CD4-positive, alpha-beta T cell (primary cell): ENCODE results near the gene MON2. TPM values are rescaled to one million over a fixed set of nuclear protein-coding genes. Genes with fewer than 3 reads are reported as not detected.

Experiments used
- ATAC-seq: fragments of 200-7000 bp; cut with Tn5 transposase; one replicate; pipeline ENCODE4 v1.10.0; 2022; ENCODE audit warnings: mild to moderate bottlenecking; ENCODE audit not compliant: poor library complexity
- CTCF ChIA-PET: fragments of 350-600 bp; sonication (Branson Sonifier 250); formaldehyde crosslinking; loops from one replicate; lab custom pipeline; 2021; ENCODE audit warnings: antibody characterized with exemption, inconsistent platforms; lab: Charles Lee
- POLR2A ChIA-PET: fragments of 350-600 bp; sonication (Branson Sonifier 250); formaldehyde crosslinking; loops from one replicate; lab custom pipeline; 2021; ENCODE audit warnings: antibody characterized with exemption, inconsistent platforms; lab: Charles Lee
- DNase-seq, 14 experiments: peaks; one replicate each; pipeline ENCODE4 v3.0.0-alpha.2; 2013 to 2020; ENCODE audit warnings: mixed read lengths in 2 of 14
- H3K27ac ChIP-seq, 2 donors: one replicate each; pipeline versions ENCODE4 v1.5.1 to v1.7.0; 2013; ENCODE audit warnings: low read length in 2 of 2, low read depth in 1 of 2, mild to moderate bottlenecking in 1 of 2
- H3K27me3 ChIP-seq, 2 experiments: 1 replicate in 1 of 2; 2 replicates in 1 of 2; pipeline versions ENCODE4 v1.6.1 to v1.7.0; 2013; ENCODE audit warnings: low read length in 2 of 2, control low read depth in 1 of 2, mild to moderate bottlenecking in 1 of 2, moderate library complexity in 1 of 2; ENCODE audit not compliant: insufficient read depth in 2 of 2, control insufficient read depth in 1 of 2
- H3K36me3 ChIP-seq: one replicate; pipeline ENCODE4 v1.6.1; 2013; ENCODE audit warnings: low read length, control low read depth; ENCODE audit not compliant: insufficient read depth
- H3K4me1 ChIP-seq: one replicate; pipeline ENCODE4 v1.6.1; 2013; ENCODE audit warnings: low read length, control low read depth; ENCODE audit not compliant: insufficient read depth
- H3K4me3 ChIP-seq: one replicate; pipeline ENCODE4 v1.5.1; 2013; ENCODE audit warnings: mild to moderate bottlenecking, low read length, moderate library complexity
- H3K9me3 ChIP-seq, 2 experiments: 1 replicate in 1 of 2; 2 replicates in 1 of 2; pipeline versions ENCODE4 v1.6.1 to v1.7.0; 2013; ENCODE audit warnings: low read length in 2 of 2, mild to moderate bottlenecking in 2 of 2, control low read depth in 1 of 2, moderate library complexity in 1 of 2; ENCODE audit not compliant: control insufficient read depth in 1 of 2, insufficient read depth in 1 of 2
- H3K27ac Mint-ChIP-seq: one replicate; pipeline ENCODE4 v1.8.0; 2020; ENCODE audit warnings: mixed read lengths
- H3K27me3 Mint-ChIP-seq: one replicate; pipeline ENCODE4 v1.8.0; 2021; ENCODE audit warnings: mixed read lengths
- H3K36me3 Mint-ChIP-seq: one replicate; pipeline ENCODE4 v1.8.0; 2021; ENCODE audit warnings: low read depth, mixed read lengths
- H3K4me1 Mint-ChIP-seq: one replicate; pipeline ENCODE4 v1.8.0; 2021; ENCODE audit warnings: low read depth, mixed read lengths
- H3K4me3 Mint-ChIP-seq: one replicate; pipeline ENCODE4 v1.8.0; 2020; ENCODE audit warnings: mild to moderate bottlenecking, mixed read lengths
- H3K9me3 Mint-ChIP-seq: one replicate; pipeline ENCODE4 v1.8.0; 2020; ENCODE audit warnings: mixed read lengths
- CTCF ChIP-seq: fragments of 200-600 bp; IDR thresholded peaks from one replicate; pipeline ENCODE4 v1.8.0; 2022; ENCODE audit warnings: antibody characterized with exemption, mild to moderate bottlenecking
- intact Hi-C, 2 experiments: fragments of 100-400 bp; cut with DNase I in 1 of 2; cut with micrococcal nuclease in 1 of 2; formaldehyde crosslinking; loops; one replicate each; pipeline versions ENCODE4 v1.15.1 to v1.9.0; 2023 to 2025; cut with DNase I, micrococcal nuclease
- total RNA-seq, 174 experiments: library from RNA in 2 of 174; stranded (reverse) in 2 of 174; gene quantifications; one replicate each; pipeline ENCODE4 v1.2.3 and lab custom pipeline; 2021 to 2026

The MON2 gene
- total RNA-seq, 2 experiments from 2014 or later = 51.8 to 52.6 TPM

- H3K4me1 Mint-ChIP-seq = no peaks in the 10 kb centered on the region
- Histone ChIP-seq H3K4me3 (no peak overlapping the region), H3K4me1 (no peaks in the 10 kb centered on the region), H3K36me3 (no peaks in the 10 kb centered on the region), H3K9me3 (peaks cover 13 to 14% of the 10 kb centered on the region in 2 experiments), H3K27me3 (no peaks in the 10 kb centered on the region), H3K27ac (no peak overlapping the region)
- peaks cover 6% of the 10 kb centered on the region for H3K36me3 Mint-ChIP-seq
- H3K27ac Mint-ChIP-seq = no peak overlapping the region
- H3K9me3 Mint-ChIP-seq = peaks cover 14% of the 10 kb centered on the region
- H3K27me3 Mint-ChIP-seq = peaks cover 33% of the 10 kb centered on the region
- TF ChIP-seq CTCF = no peak
- no peak for DNase-seq
- no peak overlapping the region for H3K4me3 Mint-ChIP-seq
- intact Hi-C loops = no loop called here
- CTCF ChIA-PET = no interaction called here
- no peak for ATAC-seq
- POLR2A ChIA-PET = no interaction called here
These were observed 37.2 kb upstream of the MON2 start for GRCh38 chr12:62429457-62429856.

DNA sequence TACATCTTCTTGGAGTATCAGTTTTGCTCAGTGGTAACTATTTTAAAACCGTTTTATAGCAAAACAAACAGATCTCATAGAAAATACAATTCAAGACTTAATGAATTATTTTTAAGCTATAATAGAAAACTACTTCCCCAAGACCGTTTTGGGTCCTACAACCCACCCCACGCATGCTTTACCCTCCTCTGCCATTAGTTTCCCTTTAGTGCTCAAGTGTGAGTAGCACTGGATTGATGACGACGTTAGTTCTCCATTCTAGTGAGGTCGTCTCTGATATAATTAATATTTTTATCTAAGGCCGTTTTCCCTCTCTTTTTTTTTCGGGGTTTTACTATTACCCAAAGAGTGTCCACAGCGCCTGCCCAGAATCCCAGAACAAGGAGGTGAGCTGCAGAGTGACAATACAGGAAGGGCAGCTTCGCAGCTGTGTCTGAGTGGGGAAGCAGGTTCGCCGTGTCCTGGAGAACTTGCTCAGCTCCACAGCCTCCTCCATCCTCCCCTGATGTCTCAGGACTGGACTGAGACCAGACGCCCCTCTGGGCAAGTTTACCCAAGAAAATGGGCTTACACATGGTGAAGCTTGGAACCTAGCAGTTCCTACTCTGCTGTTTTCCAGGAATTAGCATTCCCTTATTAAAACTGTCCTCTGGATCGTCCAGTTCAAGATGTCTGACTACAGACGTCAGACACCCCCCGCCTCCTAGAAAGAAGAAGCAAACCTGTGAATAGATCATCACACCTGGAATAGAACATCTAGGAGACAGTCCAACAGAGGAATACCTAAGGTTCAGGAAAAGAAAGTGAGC, 31.9 kb upstream of the MON2 start:
- DNase-seq = peak in 3 of 14 experiments; percentile 12 to 17 (median 16)
- no peaks in the 10 kb centered on the region for H3K36me3 Mint-ChIP-seq
- Histone ChIP-seq H3K4me1 (peaks cover 19% of the 10 kb centered on the region), H3K27ac (no peak overlapping the region), H3K36me3 (no peaks in the 10 kb centered on the region), H3K4me3 (peak overlapping the region; percentile 52), H3K27me3 (peaks cover 0 to 18% of the 10 kb centered on the region in 2 experiments), H3K9me3 (peaks cover 0 to 6% of the 10 kb centered on the region in 2 experiments)
- ChIA-PET CTCF (interaction anchor here (1.1 to 1.4 kb wide), 2 partner anchors 31 to 377 kb away, joined by 3 read pairs; no protein-coding TSS in a partner anchor), POLR2A (interaction anchor here (1.3 to 1.9 kb wide), 5 partner anchors 12 to 175 kb away, joined by 3 to 9 read pairs (median 4); partner anchors contain the start of genes MON2 and USP15)
- no peak for ATAC-seq
- no peak overlapping the region for H3K27ac Mint-ChIP-seq
- no peak for TF ChIP-seq CTCF
- intact Hi-C loops = loop anchor here in 1 of 2 experiments (5.0 kb wide), 1 partner anchor 378 kb away; no protein-coding TSS in a partner anchor
- H3K4me1 Mint-ChIP-seq = peaks cover 15% of the 10 kb centered on the region
- peak overlapping the region; percentile 86 for H3K4me3 Mint-ChIP-seq
- peaks cover under 1% of the 10 kb centered on the region for H3K9me3 Mint-ChIP-seq
- peaks cover 49% of the 10 kb centered on the region for H3K27me3 Mint-ChIP-seq

DNA sequence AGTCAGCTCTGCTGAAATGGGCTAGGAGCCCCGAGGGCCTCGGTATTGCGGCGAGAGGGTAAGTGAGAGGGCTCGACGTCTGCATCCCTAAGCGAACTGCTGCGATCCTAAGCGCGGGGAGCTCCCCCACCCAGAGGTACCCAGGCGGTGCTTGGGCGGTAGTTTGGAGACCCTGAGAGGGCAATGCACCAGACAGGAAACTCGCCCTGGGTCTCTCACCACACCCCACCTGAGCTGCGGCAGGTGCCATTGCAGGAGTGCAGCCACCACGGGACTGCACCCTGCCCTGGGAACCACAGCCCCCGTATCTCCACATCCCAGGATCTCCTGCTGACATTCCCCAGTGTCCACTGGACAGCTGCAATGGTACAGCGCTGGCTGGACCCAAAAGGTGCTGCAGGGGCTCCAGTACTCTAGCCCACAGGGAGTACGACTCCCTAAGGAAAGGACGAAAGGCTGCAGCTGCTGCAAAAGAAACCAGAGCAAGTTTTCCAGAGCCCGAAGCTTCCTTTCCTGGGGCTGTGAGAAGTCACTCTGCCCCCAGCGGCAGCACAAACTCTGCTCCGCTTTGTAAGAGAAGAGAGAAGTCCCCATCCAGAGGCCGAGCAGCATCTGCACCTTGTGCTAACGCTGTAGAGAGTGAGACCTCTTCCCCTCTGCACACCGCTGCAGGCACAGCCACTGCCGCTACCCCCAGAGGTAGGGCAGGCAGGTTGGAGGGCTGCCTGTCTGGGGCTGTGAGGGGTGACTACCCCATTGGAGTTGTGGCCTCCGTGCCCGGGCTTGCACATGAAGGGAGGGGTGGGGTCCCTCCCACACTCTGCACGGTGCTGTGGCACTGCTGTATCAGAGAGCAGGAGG, 31.1 kb upstream of the MON2 start:
- Histone ChIP-seq H3K27ac (no peak overlapping the region), H3K4me1 (peaks cover 19% of the 10 kb centered on the region), H3K27me3 (peaks cover 0 to 18% of the 10 kb centered on the region in 2 experiments), H3K36me3 (no peaks in the 10 kb centered on the region), H3K4me3 (peak overlapping the region; percentile 52), H3K9me3 (peaks cover 0 to 6% of the 10 kb centered on the region in 2 experiments)
- ChIA-PET POLR2A (interaction anchor here (0.6 to 1.9 kb wide), 6 partner anchors 13 to 251 kb away, joined by 3 to 9 read pairs (median 4); partner anchors contain the start of genes MON2 and USP15), CTCF (interaction anchor here (0.6 to 1.4 kb wide), 3 partner anchors 30 to 377 kb away, joined by 3 read pairs; no protein-coding TSS in a partner anchor)
- Mint-ChIP-seq H3K36me3 (no peaks in the 10 kb centered on the region), H3K4me3 (peak overlapping the region; percentile 86), H3K27me3 (peaks cover 41% of the 10 kb centered on the region), H3K4me1 (peaks cover 15% of the 10 kb centered on the region), H3K27ac (no peak overlapping the region), H3K9me3 (no peaks in the 10 kb centered on the region)
- intact Hi-C loops = loop anchor here in 1 of 2 experiments (5.0 kb wide), 1 partner anchor 377 kb away; no protein-coding TSS in a partner anchor
- DNase-seq (peak in 13 of 14 experiments; percentile 2 to 57 (median 19)), ATAC-seq (peak; percentile 79)
- TF ChIP-seq CTCF = peak; percentile 19
